D721Med (cell line): ENCODE data around the gene KLK15.

Source experiments
- DNase-seq: peaks from one replicate; pipeline ENCODE4 v3.0.0; 2011; ENCODE audit warnings: low spot score; ENCODE audit not compliant: insufficient read length
- FAIRE-seq: peaks from 2 replicates; lab custom pipeline; 2011; peaks lifted over from hg19 to GRCh38; lab: Jason Lieb, UNC
- TF ChIP-seq, protein P1 (sequence below): IDR thresholded peaks from 2 replicates; pipeline ENCODE4 v1.5.1; 2012; ENCODE audit warnings: mild to moderate bottlenecking, control low read depth; ENCODE audit not compliant: insufficient read depth; ENCODE audit errors: missing control alignments

Gene KLK15

DNA sequence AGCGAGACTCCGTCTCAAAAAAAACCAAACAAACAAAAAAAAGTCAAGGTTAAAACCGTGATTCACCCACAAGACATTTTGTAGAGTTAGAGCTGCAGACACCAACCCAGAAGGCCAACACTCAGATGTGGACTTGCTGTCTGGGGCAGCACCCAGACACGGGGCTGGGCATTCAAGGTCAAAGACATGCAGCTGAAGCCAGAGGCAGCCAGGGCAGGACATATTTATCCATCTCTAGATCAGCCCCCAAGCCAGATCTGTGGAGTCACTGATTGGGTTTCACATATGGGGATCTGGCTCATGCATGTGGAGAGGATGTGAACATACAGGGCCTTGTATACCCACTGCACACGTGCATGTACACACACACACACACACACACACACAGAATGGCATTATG, 3.6 kb downstream of the KLK15 start:
- peak; percentile 5 for DNase-seq
- FAIRE-seq, result no peak
- TF ChIP-seq, protein P1, sequence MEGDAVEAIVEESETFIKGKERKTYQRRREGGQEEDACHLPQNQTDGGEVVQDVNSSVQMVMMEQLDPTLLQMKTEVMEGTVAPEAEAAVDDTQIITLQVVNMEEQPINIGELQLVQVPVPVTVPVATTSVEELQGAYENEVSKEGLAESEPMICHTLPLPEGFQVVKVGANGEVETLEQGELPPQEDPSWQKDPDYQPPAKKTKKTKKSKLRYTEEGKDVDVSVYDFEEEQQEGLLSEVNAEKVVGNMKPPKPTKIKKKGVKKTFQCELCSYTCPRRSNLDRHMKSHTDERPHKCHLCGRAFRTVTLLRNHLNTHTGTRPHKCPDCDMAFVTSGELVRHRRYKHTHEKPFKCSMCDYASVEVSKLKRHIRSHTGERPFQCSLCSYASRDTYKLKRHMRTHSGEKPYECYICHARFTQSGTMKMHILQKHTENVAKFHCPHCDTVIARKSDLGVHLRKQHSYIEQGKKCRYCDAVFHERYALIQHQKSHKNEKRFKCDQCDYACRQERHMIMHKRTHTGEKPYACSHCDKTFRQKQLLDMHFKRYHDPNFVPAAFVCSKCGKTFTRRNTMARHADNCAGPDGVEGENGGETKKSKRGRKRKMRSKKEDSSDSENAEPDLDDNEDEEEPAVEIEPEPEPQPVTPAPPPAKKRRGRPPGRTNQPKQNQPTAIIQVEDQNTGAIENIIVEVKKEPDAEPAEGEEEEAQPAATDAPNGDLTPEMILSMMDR, result no peak

GRCh38 chr19:50827476-50827875, 5.9 kb downstream of the KLK15 start:
- TF ChIP-seq, protein P1, result no peak
- DNase-seq, result no peak
- FAIRE-seq, result no peak

GRCh38 chr19:50826492-50827240, 6.7 kb downstream of the KLK15 start:
- FAIRE-seq (no peak), DNase-seq (peak; percentile 6)
- TF ChIP-seq, protein P1, result no peak

- FAIRE-seq (no peak), DNase-seq (peak; percentile 11)
- TF ChIP-seq, protein P1, result no peak
These were observed 9.9 kb downstream of the KLK15 start, which contains the start of gene KLK1 for GRCh38 chr19:50823389-50824042. KLK1 (minus strand) TSS chr19:50823787; CDS start chr19:50823748, 39 bp downstream.

- DNase-seq (peak; percentile 13), FAIRE-seq (no peak)
- TF ChIP-seq, protein P1, result no peak
These were observed 10.6 kb downstream of the KLK15 start for GRCh38 chr19:50822661-50823208.

- DNase-seq (no peak), FAIRE-seq (no peak)
- TF ChIP-seq, protein P1, result no peak
These were observed 11.8 kb downstream of the KLK15 start for GRCh38 chr19:50821622-50822021.
